ENCODE data around the gene ATP5PB.

ATP5PB gene

GRCh38 chr1:111439461-111440351, 9.6 kb upstream of the ATP5PB start:
- no peak overlapping the region for H3K23ac ChIP-seq (ENCODE audit: low read depth, low read length, poor library complexity)
- H3K4ac ChIP-seq (ENCODE audit: low read length), result no peak overlapping the region
- H3K79me1 ChIP-seq (ENCODE audit: low read depth, low read length), result no peaks in the 10 kb centered on the region
- no peaks in the 10 kb centered on the region for H3K4me1 ChIP-seq (ENCODE audit: control insufficient read depth in 2 of 2, insufficient read depth in 1 of 2, low read depth in 1 of 2, low read length in 2 of 2)
- no peak overlapping the region for H3K9ac ChIP-seq (ENCODE audit: low read depth, low read length, poor library complexity)
- no peak overlapping the region for H3K4me2 ChIP-seq (ENCODE audit: insufficient read depth, low read length, poor library complexity, severe bottlenecking)
- H2AFZ ChIP-seq (ENCODE audit: low read length), result no peak overlapping the region
- no peak overlapping the region for H3K18ac ChIP-seq (ENCODE audit: low read length)
- H2BK5ac ChIP-seq (ENCODE audit: low read length), result no peak overlapping the region
- no peak overlapping the region for H3K27ac ChIP-seq (replicated peaks; ENCODE audit: low read length)
- no peak overlapping the region for H3K4me3 ChIP-seq (ENCODE audit: low read length in 2 of 2)
- DNase-seq (ENCODE audit: low spot score), result no peak
- H3K9me3 ChIP-seq (replicated peaks in 1 of 2; ENCODE audit: control insufficient read depth in 2 of 2, insufficient read depth in 1 of 2, low read depth in 1 of 2, low read length in 2 of 2), result no peaks in the 10 kb centered on the region
- H3K14ac ChIP-seq (ENCODE audit: low read length), result no peak overlapping the region
- H4K91ac ChIP-seq (ENCODE audit: low read depth, low read length, poor library complexity), result no peak overlapping the region
- no peak overlapping the region for H2AK5ac ChIP-seq (ENCODE audit: low read depth, low read length)
- no peak overlapping the region for H2BK12ac ChIP-seq (ENCODE audit: low read length)
- no peak overlapping the region for H2BK15ac ChIP-seq (ENCODE audit: low read length)
- no CpG with 5 or more reads among the region's 3 CpGs for WGBS, 2 donors (ENCODE audit: extremely low coverage in 2 of 2, insufficient read length in 2 of 2, insufficient replicate concordance in 1 of 2)
- H2BK120ac ChIP-seq (ENCODE audit: low read depth, low read length), result no peak overlapping the region
- peaks cover 29 to 75% of the 10 kb centered on the region in 2 donors for H3K36me3 ChIP-seq (replicated peaks in 1 of 2; ENCODE audit: control insufficient read depth in 2 of 2, insufficient read depth in 2 of 2, low read length in 2 of 2)
- no peaks in the 10 kb centered on the region for H3K27me3 ChIP-seq (ENCODE audit: control insufficient read depth in 3 of 3, insufficient read depth in 3 of 3, low read depth in 1 of 3, low read length in 3 of 3)
- no peak overlapping the region for H4K8ac ChIP-seq (ENCODE audit: low read depth, low read length)

GRCh38 chr1:111441573-111442192, 7.6 kb upstream of the ATP5PB start:
- no peak overlapping the region for H2BK120ac ChIP-seq (ENCODE audit: low read depth, low read length)
- H2BK5ac ChIP-seq (ENCODE audit: low read length), result no peak overlapping the region
- H3K9me3 ChIP-seq (replicated peaks in 1 of 2; ENCODE audit: control insufficient read depth in 2 of 2, insufficient read depth in 1 of 2, low read depth in 1 of 2, low read length in 2 of 2), result no peaks in the 10 kb centered on the region
- H3K4me3 ChIP-seq (ENCODE audit: low read length in 2 of 2), result no peak overlapping the region
- H3K9ac ChIP-seq (ENCODE audit: low read depth, low read length, poor library complexity), result no peak overlapping the region
- no peak overlapping the region for H3K4ac ChIP-seq (ENCODE audit: low read length)
- H3K14ac ChIP-seq (ENCODE audit: low read length), result no peak overlapping the region
- no peak overlapping the region for H3K4me2 ChIP-seq (ENCODE audit: insufficient read depth, low read length, poor library complexity, severe bottlenecking)
- H3K23ac ChIP-seq (ENCODE audit: low read depth, low read length, poor library complexity), result no peak overlapping the region
- no peak overlapping the region for H4K91ac ChIP-seq (ENCODE audit: low read depth, low read length, poor library complexity)
- no peaks in the 10 kb centered on the region for H3K79me1 ChIP-seq (ENCODE audit: low read depth, low read length)
- H2AK5ac ChIP-seq (ENCODE audit: low read depth, low read length), result no peak overlapping the region
- no peak overlapping the region for H3K18ac ChIP-seq (ENCODE audit: low read length)
- no CpG with 5 or more reads among the region's 9 CpGs for WGBS, 2 donors (ENCODE audit: extremely low coverage in 2 of 2, insufficient read length in 2 of 2, insufficient replicate concordance in 1 of 2)
- H2BK12ac ChIP-seq (ENCODE audit: low read length), result no peak overlapping the region
- H4K8ac ChIP-seq (ENCODE audit: low read depth, low read length), result no peak overlapping the region
- no peaks in the 10 kb centered on the region for H3K4me1 ChIP-seq (ENCODE audit: control insufficient read depth in 2 of 2, insufficient read depth in 1 of 2, low read depth in 1 of 2, low read length in 2 of 2)
- no peaks in the 10 kb centered on the region for H3K27me3 ChIP-seq (ENCODE audit: control insufficient read depth in 3 of 3, insufficient read depth in 3 of 3, low read depth in 1 of 3, low read length in 3 of 3)
- DNase-seq (ENCODE audit: low spot score), result peak; percentile 15
- H3K36me3 ChIP-seq (replicated peaks in 1 of 2; ENCODE audit: control insufficient read depth in 2 of 2, insufficient read depth in 2 of 2, low read length in 2 of 2), result peaks cover 33 to 95% of the 10 kb centered on the region in 2 donors
- peak overlapping the region; percentile 13 for H3K27ac ChIP-seq (replicated peaks; ENCODE audit: low read length)
- no peak overlapping the region for H2BK15ac ChIP-seq (ENCODE audit: low read length)
- H2AFZ ChIP-seq (ENCODE audit: low read length), result no peak overlapping the region

GRCh38 chr1:111442457-111442856, 6.8 kb upstream of the ATP5PB start:
- no peaks in the 10 kb centered on the region for H3K27me3 ChIP-seq (ENCODE audit: control insufficient read depth in 3 of 3, insufficient read depth in 3 of 3, low read depth in 1 of 3, low read length in 3 of 3)
- H3K9ac ChIP-seq (ENCODE audit: low read depth, low read length, poor library complexity), result no peak overlapping the region
- H3K18ac ChIP-seq (ENCODE audit: low read length), result no peak overlapping the region
- no peak overlapping the region for H2AK5ac ChIP-seq (ENCODE audit: low read depth, low read length)
- H3K14ac ChIP-seq (ENCODE audit: low read length), result no peak overlapping the region
- H2BK15ac ChIP-seq (ENCODE audit: low read length), result no peak overlapping the region
- no peak overlapping the region for H3K4ac ChIP-seq (ENCODE audit: low read length)
- peaks cover 36 to 99% of the 10 kb centered on the region in 2 donors for H3K36me3 ChIP-seq (replicated peaks in 1 of 2; ENCODE audit: control insufficient read depth in 2 of 2, insufficient read depth in 2 of 2, low read length in 2 of 2)
- no peak overlapping the region for H3K23ac ChIP-seq (ENCODE audit: low read depth, low read length, poor library complexity)
- H2BK5ac ChIP-seq (ENCODE audit: low read length), result no peak overlapping the region
- H2BK120ac ChIP-seq (ENCODE audit: low read depth, low read length), result no peak overlapping the region
- no CpG with 5 or more reads among the region's 4 CpGs for WGBS, 2 donors (ENCODE audit: extremely low coverage in 2 of 2, insufficient read length in 2 of 2, insufficient replicate concordance in 1 of 2)
- no peaks in the 10 kb centered on the region for H3K9me3 ChIP-seq (replicated peaks in 1 of 2; ENCODE audit: control insufficient read depth in 2 of 2, insufficient read depth in 1 of 2, low read depth in 1 of 2, low read length in 2 of 2)
- no peak overlapping the region for H3K4me3 ChIP-seq (ENCODE audit: low read length in 2 of 2)
- no peak overlapping the region for H4K8ac ChIP-seq (ENCODE audit: low read depth, low read length)
- no peak overlapping the region for H3K4me2 ChIP-seq (ENCODE audit: insufficient read depth, low read length, poor library complexity, severe bottlenecking)
- no peak overlapping the region for H3K27ac ChIP-seq (replicated peaks; ENCODE audit: low read length)
- H2BK12ac ChIP-seq (ENCODE audit: low read length), result no peak overlapping the region
- no peak overlapping the region for H2AFZ ChIP-seq (ENCODE audit: low read length)
- H4K91ac ChIP-seq (ENCODE audit: low read depth, low read length, poor library complexity), result no peak overlapping the region
- peaks cover 0 to 2% of the 10 kb centered on the region in 2 donors for H3K4me1 ChIP-seq (ENCODE audit: control insufficient read depth in 2 of 2, insufficient read depth in 1 of 2, low read depth in 1 of 2, low read length in 2 of 2)
- no peaks in the 10 kb centered on the region for H3K79me1 ChIP-seq (ENCODE audit: low read depth, low read length)
- no peak for DNase-seq (ENCODE audit: low spot score)

- Histone ChIP-seq H2AK5ac (ENCODE audit: low read depth, low read length) (no peak overlapping the region), H2BK120ac (ENCODE audit: low read depth, low read length) (no peak overlapping the region), H3K23ac (ENCODE audit: low read depth, low read length, poor library complexity) (no peak overlapping the region), H3K4me3 (ENCODE audit: low read length in 2 of 2) (no peak overlapping the region), H3K4me2 (ENCODE audit: insufficient read depth, low read length, poor library complexity, severe bottlenecking) (no peak overlapping the region), H3K27ac (replicated peaks; ENCODE audit: low read length) (no peak overlapping the region), H3K9ac (ENCODE audit: low read depth, low read length, poor library complexity) (no peak overlapping the region), H3K36me3 (replicated peaks in 1 of 2; ENCODE audit: control insufficient read depth in 2 of 2, insufficient read depth in 2 of 2, low read length in 2 of 2) (peaks cover 35 to 85% of the 10 kb centered on the region in 2 donors), H3K27me3 (ENCODE audit: control insufficient read depth in 3 of 3, insufficient read depth in 3 of 3, low read depth in 1 of 3, low read length in 3 of 3) (no peaks in the 10 kb centered on the region), H3K4me1 (ENCODE audit: control insufficient read depth in 2 of 2, insufficient read depth in 1 of 2, low read depth in 1 of 2, low read length in 2 of 2) (peaks cover 2 to 4% of the 10 kb centered on the region in 2 donors), H2BK12ac (ENCODE audit: low read length) (no peak overlapping the region), H3K4ac (ENCODE audit: low read length) (no peak overlapping the region), H2BK5ac (ENCODE audit: low read length) (no peak overlapping the region), H4K8ac (ENCODE audit: low read depth, low read length) (no peak overlapping the region), H3K9me3 (replicated peaks in 1 of 2; ENCODE audit: control insufficient read depth in 2 of 2, insufficient read depth in 1 of 2, low read depth in 1 of 2, low read length in 2 of 2) (no peaks in the 10 kb centered on the region), H2BK15ac (ENCODE audit: low read length) (no peak overlapping the region), H3K79me1 (ENCODE audit: low read depth, low read length) (peaks cover 6% of the 10 kb centered on the region), H4K91ac (ENCODE audit: low read depth, low read length, poor library complexity) (no peak overlapping the region), H3K18ac (ENCODE audit: low read length) (no peak overlapping the region), H3K14ac (ENCODE audit: low read length) (no peak overlapping the region), H2AFZ (ENCODE audit: low read length) (no peak overlapping the region)
- WGBS, 2 donors (ENCODE audit: extremely low coverage in 2 of 2, insufficient read length in 2 of 2, insufficient replicate concordance in 1 of 2), result no CpG with 5 or more reads among the region's 3 CpGs
- no peak for DNase-seq (ENCODE audit: low spot score)
Observed at GRCh38 chr1:111444031-111444430, 5.2 kb upstream of the ATP5PB start.
